GM18907 (cell line): ENCODE measurements around the gene PSME2.

Experiments used
- ATAC-seq: cut with Tn5 transposase; IDR thresholded peaks from one replicate; pipeline ENCODE4 v1.9.1; 2021; ENCODE audit warnings: mild to moderate bottlenecking, moderate library complexity; ENCODE audit not compliant: unreplicated experiment

PSME2 gene

DNA sequence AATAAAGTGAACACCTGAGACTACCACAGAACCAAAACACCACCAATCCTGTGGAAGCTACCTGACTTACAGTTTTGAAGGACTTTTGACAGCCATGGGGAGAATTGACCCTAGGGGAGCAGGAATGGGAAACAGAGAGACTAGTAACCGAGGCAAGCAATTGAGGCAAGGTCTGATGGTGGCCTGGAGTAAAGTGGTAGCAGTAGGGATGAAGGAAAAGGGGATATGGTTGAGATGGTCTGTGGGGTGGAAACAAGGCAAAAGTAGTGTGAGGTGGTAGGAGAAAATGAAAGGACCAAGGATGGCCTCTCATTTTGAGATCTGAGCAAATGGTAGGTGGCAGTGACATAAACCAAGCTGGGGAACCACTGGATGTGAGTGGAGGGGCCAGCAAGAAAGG, 10.4 kb upstream of the PSME2 start:
- no peak for ATAC-seq

DNA sequence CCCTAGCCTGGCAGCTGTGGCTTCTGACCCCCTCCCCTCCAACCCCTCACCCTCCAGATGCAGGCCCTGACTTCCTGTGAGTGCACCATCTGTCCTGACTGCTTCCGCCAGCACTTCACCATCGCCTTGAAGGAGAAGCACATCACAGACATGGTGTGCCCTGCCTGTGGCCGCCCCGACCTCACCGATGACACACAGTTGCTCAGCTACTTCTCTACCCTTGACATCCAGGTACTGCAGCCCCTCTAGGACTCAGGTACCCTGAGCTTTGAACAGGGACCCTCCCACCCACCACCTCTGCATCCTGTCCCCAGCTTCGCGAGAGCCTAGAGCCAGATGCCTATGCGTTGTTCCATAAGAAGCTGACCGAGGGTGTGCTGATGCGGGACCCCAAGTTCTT, 8.7 kb upstream of the PSME2 start:
- ATAC-seq = no peak

GRCh38 chr14:24151404-24152080, 5.1 kb upstream of the PSME2 start:
- ATAC-seq = no peak

- no peak for ATAC-seq
Measured at GRCh38 chr14:24150993-24151392, 4.6 kb upstream of the PSME2 start.

DNA sequence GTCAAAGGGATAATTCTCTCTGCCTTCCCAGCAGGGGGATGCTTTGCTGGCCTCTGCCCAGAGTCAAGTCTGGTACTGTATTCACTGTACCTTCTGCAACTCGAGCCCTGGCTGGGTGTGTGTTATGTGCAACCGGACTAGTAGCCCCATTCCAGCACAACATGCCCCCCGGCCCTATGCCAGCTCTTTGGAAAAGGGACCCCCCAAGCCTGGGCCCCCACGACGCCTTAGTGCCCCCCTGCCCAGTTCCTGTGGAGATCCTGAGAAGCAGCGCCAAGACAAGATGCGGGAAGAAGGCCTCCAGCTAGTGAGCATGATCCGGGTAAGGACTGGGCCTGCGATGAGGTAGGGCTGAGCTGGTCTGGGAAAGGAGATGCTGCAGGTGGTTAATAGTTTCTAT, 4.2 kb upstream of the PSME2 start:
- ATAC-seq = no peak

GRCh38 chr14:24150061-24150460, 3.7 kb upstream of the PSME2 start:
- ATAC-seq = no peak

DNA sequence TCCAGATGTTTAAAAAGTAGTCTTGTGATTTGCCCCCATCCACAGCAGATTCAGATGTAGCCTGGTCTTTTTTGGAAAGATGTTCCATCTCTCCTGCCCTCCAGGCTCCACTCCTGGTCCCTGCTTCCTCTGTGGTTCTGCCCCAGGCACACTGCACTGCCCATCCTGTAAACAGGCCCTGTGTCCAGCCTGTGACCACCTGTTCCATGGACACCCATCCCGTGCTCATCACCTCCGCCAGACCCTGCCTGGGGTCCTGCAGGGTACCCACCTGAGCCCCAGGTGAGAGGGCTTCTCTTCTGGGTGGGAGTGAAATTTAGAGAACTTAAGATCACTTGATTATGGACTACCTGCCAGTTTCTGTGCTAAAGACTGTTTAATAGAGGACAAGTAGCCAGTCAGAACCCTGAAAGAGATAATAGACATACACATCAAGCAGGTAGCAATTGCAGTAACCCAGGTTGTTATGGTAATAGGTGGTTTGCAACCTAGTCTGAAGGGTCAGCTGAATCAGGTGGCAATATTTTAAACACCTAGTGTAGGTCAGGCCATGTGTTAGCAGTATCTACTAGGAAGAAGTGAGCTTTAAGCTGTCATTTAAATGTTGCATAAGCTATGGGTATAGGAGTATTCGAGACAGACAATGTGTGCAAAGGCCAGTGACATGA, 3.0 kb upstream of the PSME2 start:
- ATAC-seq = no peak

DNA sequence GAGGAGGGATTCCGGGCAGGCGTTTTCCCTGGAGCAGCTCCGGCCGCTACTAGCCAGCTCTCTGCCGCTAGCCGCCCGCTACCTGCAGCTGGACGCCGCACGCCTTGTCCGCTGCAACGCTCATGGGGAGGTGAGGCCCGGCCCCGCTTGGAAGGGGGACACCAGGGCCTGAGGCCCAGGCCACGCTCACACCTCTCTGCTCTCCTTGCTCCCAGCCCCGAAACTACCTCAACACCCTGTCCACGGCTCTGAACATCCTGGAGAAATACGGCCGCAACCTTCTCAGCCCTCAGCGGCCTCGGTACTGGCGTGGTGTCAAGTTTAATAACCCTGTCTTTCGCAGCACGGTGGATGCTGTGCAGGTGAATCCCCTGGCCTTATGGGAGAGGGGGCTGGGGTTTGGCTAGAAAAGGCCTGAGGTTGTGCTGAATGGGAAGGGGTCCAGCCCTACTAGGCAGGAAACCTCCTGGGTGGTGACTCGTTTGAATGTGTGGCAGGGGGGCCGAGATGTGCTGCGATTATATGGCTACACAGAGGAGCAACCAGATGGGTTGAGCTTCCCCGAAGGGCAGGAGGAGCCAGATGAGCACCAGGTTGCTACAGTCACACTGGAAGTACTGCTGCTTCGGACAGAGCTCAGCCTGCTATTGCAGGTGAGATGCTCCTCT, 1.5 kb upstream of the PSME2 start:
- peak; percentile 3 for ATAC-seq

DNA sequence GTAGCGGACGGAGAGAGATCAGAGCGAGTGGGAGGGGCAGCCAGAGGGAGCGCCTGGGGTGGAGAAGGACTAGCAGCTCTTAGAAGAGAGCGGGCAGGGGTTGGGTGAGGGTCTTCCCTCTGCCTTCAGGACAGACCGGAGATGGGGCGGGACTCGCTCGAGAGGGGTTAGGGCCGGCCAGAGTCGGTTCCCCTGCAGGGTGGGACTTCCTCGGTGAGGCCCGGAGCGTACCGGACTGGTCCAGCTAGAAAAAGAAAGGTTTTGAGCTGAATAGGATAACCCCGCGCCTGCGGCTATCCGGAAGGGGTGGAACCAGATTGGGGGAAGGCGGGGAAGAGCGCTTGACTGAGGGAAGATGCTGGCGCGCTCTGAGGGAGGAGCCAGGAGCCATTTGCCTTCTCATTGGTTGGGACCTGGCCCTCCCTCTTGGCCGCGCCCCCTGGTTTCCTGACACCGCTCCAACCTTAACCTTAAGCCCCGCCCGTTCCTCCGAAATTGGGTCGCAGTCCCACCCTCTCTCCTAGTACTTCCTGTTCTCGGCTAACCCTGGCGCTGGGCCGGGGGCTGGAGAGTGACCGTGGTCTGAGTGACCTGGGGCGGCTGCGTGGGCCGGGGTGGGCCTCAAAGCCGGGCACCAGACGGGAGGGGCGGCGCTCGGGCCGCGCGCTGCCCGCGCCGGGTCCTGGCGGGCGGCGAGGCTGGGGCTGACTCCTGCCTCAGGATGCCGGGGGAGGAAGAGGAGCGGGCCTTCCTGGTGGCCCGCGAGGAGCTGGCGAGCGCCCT, 759 bp upstream of the PSME2 start, which contains the start of gene RNF31:
Gene RNF31 (plus strand): TSS at position 521 of the 783 bp plus-strand sequence. CDS start 201 bp downstream, at position 722.
- ATAC-seq = peak; percentile 82

GRCh38 chr14:24145690-24146452, 539 bp downstream of the PSME2 start:
- ATAC-seq = no peak

DNA sequence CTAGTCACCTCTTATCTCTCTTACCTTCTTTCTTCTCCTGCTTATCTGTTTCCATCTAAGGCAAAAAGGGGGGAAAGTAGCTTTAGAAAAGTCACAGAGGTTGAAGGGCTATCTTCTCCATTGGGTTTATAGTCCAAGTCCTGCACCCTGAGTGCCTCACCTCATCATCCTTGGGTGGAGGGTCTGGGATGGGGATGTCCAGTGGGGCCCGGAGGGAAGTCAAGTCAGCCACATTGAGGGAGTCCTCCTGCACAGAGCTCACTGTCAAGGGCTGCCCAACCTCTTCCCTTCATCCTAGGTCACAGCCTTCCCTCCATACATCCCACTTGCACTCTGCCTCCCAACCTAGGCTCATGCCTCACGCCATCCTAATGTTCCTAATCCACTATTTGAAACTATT, 1.2 kb downstream of the PSME2 start:
- no peak for ATAC-seq

DNA sequence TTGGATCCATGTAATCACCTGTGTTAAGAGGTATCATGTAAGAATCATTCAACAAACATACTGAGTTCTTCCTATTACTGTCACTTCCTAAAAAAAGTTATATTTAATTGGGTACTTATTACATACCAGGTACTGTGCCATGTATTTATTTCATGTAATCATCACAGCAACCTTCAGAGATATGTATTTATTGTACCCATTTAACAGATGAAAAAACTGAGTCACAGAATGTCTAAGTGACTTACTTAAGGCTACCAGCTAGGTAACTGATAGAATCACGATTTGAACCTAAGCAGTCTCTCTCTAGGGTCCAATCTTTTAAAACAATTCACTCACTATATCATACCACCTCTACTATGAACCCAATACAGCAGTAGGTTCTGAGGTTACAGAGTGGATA, 2.0 kb downstream of the PSME2 start:
- no peak for ATAC-seq

DNA sequence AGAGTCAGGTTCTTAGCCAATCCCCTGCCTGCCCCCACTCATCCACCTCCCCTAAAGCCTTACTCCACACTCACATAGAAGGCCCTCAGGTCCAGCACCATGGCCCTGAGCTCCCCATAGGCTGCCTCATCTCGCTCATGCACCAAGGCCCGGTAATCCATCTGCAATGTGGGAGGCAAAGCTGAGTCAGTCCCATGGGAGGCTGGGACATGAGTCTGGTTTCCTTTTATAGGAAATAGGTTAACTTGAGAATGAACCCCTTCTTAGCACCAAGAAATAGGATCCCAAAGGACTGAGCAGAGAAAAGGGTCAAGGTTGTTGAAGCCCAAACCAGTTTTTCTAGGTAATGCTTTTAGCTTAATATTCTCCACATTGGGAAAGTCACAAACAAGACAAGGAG, 2.9 kb downstream of the PSME2 start:
- no peak for ATAC-seq

DNA sequence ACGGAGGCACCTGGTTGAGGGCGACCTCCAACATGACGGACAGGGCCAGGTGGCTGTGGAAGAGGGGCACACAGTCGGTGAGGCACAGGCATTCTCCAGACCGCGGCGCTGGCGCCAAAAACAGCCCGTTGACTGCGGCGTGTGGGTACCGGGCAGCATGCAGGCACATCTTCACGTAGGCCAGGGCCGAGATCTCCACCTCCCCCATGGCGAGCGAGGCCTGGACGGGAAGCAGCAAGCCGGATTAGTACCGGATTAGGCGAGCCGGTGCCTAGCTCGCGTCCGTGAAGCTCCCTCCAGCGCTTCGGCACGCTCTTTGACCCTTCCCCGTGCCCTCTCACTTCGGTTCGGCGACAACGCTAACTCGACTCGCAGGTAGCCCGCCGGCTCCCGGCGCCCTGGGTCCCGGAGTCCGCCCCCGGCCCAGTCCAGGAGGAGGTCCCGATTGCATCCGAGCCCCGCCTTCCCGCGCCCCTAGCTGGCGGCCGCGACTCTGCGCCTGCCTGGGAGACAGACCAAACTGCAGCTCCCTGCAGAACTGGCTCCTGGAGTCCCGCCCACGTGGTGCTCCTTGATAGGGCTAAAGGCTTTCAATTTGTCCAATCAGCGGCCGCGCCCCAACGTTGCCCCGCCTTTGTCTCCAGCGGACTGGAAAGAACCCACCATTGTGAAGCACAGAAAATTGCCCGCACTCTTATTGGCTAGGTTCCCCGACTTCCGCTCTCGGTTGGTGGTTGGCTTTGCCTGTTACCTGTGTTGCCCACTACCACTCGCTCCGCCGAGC, 5.1 kb downstream of the PSME2 start, which contains the start of gene EMC9:
Gene EMC9 (minus strand): TSS at position 495 of the 784 bp plus-strand sequence. CDS start 287 bp downstream, at position 208.
- peak; percentile 86 for ATAC-seq

DNA sequence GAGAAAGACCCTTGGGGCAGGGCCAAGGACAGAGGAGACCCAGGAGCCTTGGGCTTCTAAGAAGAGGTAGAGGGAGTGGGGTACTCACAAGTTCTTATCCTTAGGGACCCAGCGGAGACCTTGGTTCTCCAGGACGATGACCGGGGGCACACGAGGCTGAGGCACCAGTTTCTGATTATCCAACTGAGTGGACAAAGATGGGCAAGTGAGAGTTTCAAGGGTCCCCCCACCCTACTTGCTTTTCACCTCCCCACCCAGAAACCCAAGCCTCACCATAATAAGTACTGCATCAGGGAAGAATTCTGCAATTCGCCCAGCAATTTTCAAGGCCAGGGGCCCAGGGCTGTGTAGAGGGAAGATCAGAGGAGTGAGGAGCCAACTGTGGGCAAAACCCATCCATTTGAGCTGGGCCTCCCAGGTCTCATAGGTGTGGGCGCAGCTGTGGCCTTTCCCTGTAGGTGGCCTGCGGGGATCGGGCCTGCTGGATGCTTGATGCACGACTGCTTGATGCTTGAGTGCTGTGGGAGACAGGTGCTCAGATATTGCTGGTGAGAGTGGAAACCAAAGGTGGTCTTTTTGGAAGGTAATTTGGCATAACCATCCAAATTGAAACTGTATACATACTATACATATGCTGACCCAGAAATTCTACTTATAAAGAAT, 7.0 kb downstream of the PSME2 start:
- ATAC-seq = no peak

DNA sequence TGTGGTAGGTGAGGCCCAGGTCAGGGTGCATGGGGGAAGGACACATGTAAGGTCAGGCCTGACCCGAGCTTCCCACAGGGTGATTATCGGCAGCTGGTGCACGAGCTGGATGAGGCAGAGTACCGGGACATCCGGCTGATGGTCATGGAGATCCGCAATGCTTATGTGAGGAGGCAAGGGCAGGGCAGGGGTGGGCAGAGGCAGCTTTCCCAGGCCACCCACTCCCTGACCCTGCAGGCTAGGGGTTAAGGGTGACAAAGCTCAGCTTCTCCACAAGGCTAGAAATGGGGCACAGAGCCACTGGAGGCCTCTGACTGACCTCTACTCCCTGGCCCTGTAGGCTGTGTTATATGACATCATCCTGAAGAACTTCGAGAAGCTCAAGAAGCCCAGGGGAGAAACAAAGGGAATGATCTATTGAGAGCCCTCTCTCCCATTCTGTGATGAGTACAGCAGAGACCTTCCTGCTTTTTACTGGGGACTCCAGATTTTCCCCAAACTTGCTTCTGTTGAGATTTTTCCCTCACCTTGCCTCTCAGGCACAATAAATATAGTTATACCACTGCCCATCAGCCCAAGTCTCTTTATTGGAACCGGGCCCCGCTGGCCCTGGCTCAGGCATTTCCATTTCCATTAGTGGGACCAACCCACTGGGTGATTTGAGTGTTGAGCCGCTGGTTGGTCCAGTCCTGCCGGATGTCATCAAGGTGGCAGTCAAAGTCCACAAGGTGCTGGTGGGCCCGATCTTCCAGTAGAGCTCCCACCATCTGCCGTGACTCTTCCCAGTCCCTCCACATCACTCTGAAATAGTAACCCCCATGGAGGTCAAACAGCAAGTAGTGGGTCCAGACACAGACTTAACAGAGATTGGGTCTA, 7.8 kb downstream of the PSME2 start:
- ATAC-seq = no peak

GRCh38 chr14:24137529-24138395, 8.6 kb downstream of the PSME2 start:
- ATAC-seq = no peak
